Measurements from ENCODE around the gene NUDT14.

Gene NUDT14

GRCh38 chr14:105132921-105133654, 48.0 kb downstream of the NUDT14 start:
- peaks cover 5% of the 10 kb centered on the region for H3K9me3 Mint-ChIP-seq
- peaks cover 14% of the 10 kb centered on the region for H3K27me3 Mint-ChIP-seq
- H3K4me1 Mint-ChIP-seq: no peaks in the 10 kb centered on the region
- H3K36me3 Mint-ChIP-seq: peaks cover 2% of the 10 kb centered on the region
- H3K27ac Mint-ChIP-seq: no peak overlapping the region
- H3K4me3 Mint-ChIP-seq: no peak overlapping the region

- Mint-ChIP-seq H3K27ac (no peak overlapping the region), H3K27me3 (peaks cover 14% of the 10 kb centered on the region), H3K36me3 (peaks cover 2% of the 10 kb centered on the region), H3K9me3 (peaks cover 5% of the 10 kb centered on the region), H3K4me1 (no peaks in the 10 kb centered on the region), H3K4me3 (no peak overlapping the region)
These were observed 49.9 kb downstream of the NUDT14 start for GRCh38 chr14:105131241-105131640.

- H3K9me3 Mint-ChIP-seq: peaks cover 5% of the 10 kb centered on the region
- peaks cover 8% of the 10 kb centered on the region for H3K4me1 Mint-ChIP-seq
- no peak overlapping the region for H3K4me3 Mint-ChIP-seq
- peaks cover 11% of the 10 kb centered on the region for H3K27me3 Mint-ChIP-seq
- H3K36me3 Mint-ChIP-seq: peaks cover 2% of the 10 kb centered on the region
- no peak overlapping the region for H3K27ac Mint-ChIP-seq
These were observed 53.1 kb downstream of the NUDT14 start for GRCh38 chr14:105128059-105128458.

GRCh38 chr14:105126981-105127329, 54.2 kb downstream of the NUDT14 start:
- Mint-ChIP-seq H3K36me3 (peaks cover 5% of the 10 kb centered on the region), H3K9me3 (peaks cover 15% of the 10 kb centered on the region), H3K27ac (no peak overlapping the region), H3K4me3 (no peak overlapping the region), H3K4me1 (peaks cover 8% of the 10 kb centered on the region), H3K27me3 (peaks cover 9% of the 10 kb centered on the region)

- Mint-ChIP-seq H3K27me3 (peaks cover 9% of the 10 kb centered on the region), H3K4me3 (no peak overlapping the region)
These were observed 54.8 kb downstream of the NUDT14 start for GRCh38 chr14:105126126-105126980.

GRCh38 chr14:105124823-105125222, 56.3 kb downstream of the NUDT14 start:
- no peak overlapping the region for H3K4me3 Mint-ChIP-seq
- peaks cover 8% of the 10 kb centered on the region for H3K36me3 Mint-ChIP-seq
- no peak overlapping the region for H3K27ac Mint-ChIP-seq
- peaks cover 9% of the 10 kb centered on the region for H3K27me3 Mint-ChIP-seq
- H3K4me1 Mint-ChIP-seq: peaks cover 8% of the 10 kb centered on the region
- H3K9me3 Mint-ChIP-seq: peaks cover 16% of the 10 kb centered on the region

More at GRCh38 chr14:105126126-105126980, 54.8 kb downstream of the NUDT14 start:
- Mint-ChIP-seq H3K36me3 (peaks cover 7% of the 10 kb centered on the region), H3K9me3 (peaks cover 16% of the 10 kb centered on the region), H3K27ac (no peak overlapping the region), H3K4me1 (peaks cover 8% of the 10 kb centered on the region)

- no peak overlapping the region for H3K4me3 Mint-ChIP-seq
These were observed 56.9 kb downstream of the NUDT14 start for GRCh38 chr14:105123981-105124765.

GRCh38 chr14:105123064-105123665, 57.9 kb downstream of the NUDT14 start:
- Mint-ChIP-seq H3K4me3 (no peak overlapping the region), H3K4me1 (peaks cover 8% of the 10 kb centered on the region), H3K27ac (no peak overlapping the region), H3K36me3 (peaks cover 6% of the 10 kb centered on the region), H3K27me3 (peaks cover 7% of the 10 kb centered on the region), H3K9me3 (peaks cover 10% of the 10 kb centered on the region)

More at GRCh38 chr14:105123981-105124765, 56.9 kb downstream of the NUDT14 start:
- Mint-ChIP-seq H3K27ac (no peak overlapping the region), H3K4me1 (peaks cover 8% of the 10 kb centered on the region), H3K36me3 (peaks cover 8% of the 10 kb centered on the region), H3K9me3 (peaks cover 10% of the 10 kb centered on the region), H3K27me3 (peaks cover 7% of the 10 kb centered on the region)

Data from activated naive CD4-positive, alpha-beta T cell treated with anti-CD3 and anti-CD28 coated beads, Interleukin-2, amount 50 U/mL, for 24 hours (primary cell).